GM13976 (cell line): Measurements from ENCODE around the gene MICAL2.

Source experiments
- DNase-seq: peaks from one replicate; pipeline ENCODE4 v3.0.0; 2012; ENCODE audit warnings: low spot score
- in situ Hi-C: fragments of 300-500 bp; cut with MboI; formaldehyde crosslinking; loops from one replicate; pipeline ENCODE4 v1.12.0; 2022; ENCODE audit warnings: low sequenced_read_pairs, mixed read lengths, inconsistent platforms; ENCODE audit not compliant: unreplicated experiment
- TF ChIP-seq, protein P1 (sequence below): IDR thresholded peaks from 2 replicates; pipeline ENCODE4 v1.5.1; 2012; ENCODE audit warnings: borderline replicate concordance, mild to moderate bottlenecking; ENCODE audit not compliant: insufficient read depth; ENCODE audit errors: extremely low read depth, missing control alignments, control extremely low read depth

Gene MICAL2

GRCh38 chr11:12155696-12156095, 45.3 kb downstream of the MICAL2 start:
- TF ChIP-seq, protein P1, sequence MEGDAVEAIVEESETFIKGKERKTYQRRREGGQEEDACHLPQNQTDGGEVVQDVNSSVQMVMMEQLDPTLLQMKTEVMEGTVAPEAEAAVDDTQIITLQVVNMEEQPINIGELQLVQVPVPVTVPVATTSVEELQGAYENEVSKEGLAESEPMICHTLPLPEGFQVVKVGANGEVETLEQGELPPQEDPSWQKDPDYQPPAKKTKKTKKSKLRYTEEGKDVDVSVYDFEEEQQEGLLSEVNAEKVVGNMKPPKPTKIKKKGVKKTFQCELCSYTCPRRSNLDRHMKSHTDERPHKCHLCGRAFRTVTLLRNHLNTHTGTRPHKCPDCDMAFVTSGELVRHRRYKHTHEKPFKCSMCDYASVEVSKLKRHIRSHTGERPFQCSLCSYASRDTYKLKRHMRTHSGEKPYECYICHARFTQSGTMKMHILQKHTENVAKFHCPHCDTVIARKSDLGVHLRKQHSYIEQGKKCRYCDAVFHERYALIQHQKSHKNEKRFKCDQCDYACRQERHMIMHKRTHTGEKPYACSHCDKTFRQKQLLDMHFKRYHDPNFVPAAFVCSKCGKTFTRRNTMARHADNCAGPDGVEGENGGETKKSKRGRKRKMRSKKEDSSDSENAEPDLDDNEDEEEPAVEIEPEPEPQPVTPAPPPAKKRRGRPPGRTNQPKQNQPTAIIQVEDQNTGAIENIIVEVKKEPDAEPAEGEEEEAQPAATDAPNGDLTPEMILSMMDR, result no peak
- DNase-seq, result no peak
- in situ Hi-C loops, result no loop called here

DNA sequence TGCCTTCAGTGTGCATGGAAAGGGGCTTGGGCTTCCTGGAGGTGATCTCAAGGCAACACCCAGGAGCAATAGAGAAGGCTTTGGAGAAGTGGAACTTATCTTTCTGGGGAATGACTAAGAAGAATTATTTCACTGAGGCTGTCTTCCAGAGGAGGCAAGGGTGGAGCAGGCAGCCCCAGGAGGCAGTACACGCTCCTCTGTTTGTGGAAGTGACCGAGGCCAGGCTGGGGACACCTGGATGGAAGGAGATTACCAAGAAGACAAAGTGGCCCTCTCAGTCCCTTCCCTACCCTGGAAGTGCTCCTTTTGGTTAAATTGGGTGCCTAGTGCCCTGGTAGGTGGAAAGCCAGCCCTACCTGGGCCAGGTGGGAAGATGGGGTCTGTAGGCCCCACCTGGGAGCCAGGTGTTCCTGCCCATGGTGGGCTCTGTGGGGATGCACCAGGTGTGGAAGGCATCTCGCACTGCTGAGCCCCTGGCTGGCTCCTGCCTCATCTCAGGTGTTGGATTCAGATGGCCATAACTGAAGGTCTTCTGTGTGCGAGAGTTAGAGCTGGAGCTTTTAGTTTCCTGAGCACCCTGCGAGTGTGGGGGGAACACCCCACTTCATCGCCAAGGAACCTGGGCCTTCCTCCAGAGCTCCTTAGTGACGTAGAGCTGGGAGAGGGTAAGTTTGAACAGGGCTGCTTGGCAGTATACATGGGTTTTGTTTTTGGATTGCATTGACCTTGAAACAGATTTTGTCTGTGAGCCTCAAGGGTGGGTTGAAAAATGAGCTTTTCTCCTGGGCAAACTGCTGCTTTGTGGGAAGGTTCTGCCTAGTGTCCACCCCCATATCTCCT, 46.1 kb downstream of the MICAL2 start:
- TF ChIP-seq, protein P1, result no peak
- no peak for DNase-seq
- in situ Hi-C loops, result no loop called here

DNA sequence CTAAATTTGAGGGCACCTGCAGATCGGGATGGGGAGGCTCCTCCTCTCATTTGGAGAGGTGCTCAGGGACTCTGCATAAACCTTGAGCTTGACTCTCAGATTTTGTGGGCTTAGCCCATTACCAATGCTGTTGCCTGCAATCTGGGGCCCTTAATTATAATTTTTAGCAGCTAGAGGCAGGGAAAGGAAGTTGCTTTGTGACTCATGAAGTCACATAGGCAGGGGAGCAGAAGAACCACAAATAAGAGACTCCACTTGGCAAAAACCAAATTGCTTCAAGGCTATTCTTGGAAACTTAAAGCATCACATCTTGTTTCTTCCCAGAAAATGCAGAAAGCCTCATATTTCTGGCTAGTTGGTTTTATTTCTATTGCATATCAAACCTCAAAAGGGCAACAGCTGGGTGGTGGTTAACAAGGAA, 46.9 kb downstream of the MICAL2 start:
- no peak for DNase-seq
- in situ Hi-C loops, result no loop called here
- TF ChIP-seq, protein P1, result no peak

DNA sequence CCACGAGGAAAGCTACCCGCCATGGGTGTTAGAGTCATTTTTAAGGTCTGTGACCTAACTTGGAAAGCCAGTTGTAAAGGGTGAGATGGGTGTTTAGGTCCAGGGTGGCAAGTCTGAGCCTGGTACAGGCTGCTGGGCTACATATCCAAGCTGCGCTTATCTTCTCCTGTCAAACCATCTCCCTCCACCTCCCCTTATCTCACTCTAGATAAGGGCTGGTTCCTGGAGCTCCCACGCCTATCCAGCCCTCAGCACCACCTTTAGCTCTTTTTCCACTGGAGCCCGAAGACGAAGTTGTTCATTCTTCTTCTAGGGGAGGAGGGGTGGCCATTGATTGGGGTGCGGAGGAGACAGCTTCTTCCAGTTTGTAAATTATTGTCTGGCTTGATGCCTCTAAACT, 48.5 kb downstream of the MICAL2 start:
- DNase-seq, result no peak
- in situ Hi-C loops, result no loop called here
- TF ChIP-seq, protein P1, result no peak

- no peak for DNase-seq
- in situ Hi-C loops, result no loop called here
Observed at GRCh38 chr11:12159351-12160099, 49.1 kb downstream of the MICAL2 start.

GRCh38 chr11:12160231-12160630, 49.8 kb downstream of the MICAL2 start:
- in situ Hi-C loops, result no loop called here
- DNase-seq, result no peak
- TF ChIP-seq, protein P1, result no peak

More at GRCh38 chr11:12159351-12160099, 49.1 kb downstream of the MICAL2 start:
- TF ChIP-seq, protein P1, result no peak
